Osteocyte (in vitro differentiated cells): ENCODE data around the gene CSMD2. TPM values are rescaled to one million over a fixed set of nuclear protein-coding genes. Genes with fewer than 3 reads are reported as not detected.
A peak's percentile ranks its signal among the peaks of the same experiment; 100 is the strongest.

ENCODE experiments used
- DNase-seq: peaks from one replicate; pipeline ENCODE4 v3.0.0; 2021; ENCODE audit warnings: mixed read lengths; ENCODE audit not compliant: unreplicated experiment; ENCODE audit errors: extremely low spot score
- H3K27ac Mint-ChIP-seq: one replicate; pipeline ENCODE4 v1.8.0; 2021; ENCODE audit warnings: mild to moderate bottlenecking, mixed read lengths; ENCODE audit not compliant: unreplicated experiment
- H3K27me3 Mint-ChIP-seq: one replicate; pipeline ENCODE4 v1.8.0; 2021; ENCODE audit warnings: mixed read lengths; ENCODE audit not compliant: unreplicated experiment
- H3K36me3 Mint-ChIP-seq: one replicate; pipeline ENCODE4 v1.8.0; 2021; ENCODE audit warnings: mixed read lengths; ENCODE audit not compliant: unreplicated experiment
- H3K4me1 Mint-ChIP-seq: one replicate; pipeline ENCODE4 v1.8.0; 2021; ENCODE audit warnings: mixed read lengths; ENCODE audit not compliant: unreplicated experiment
- H3K4me3 Mint-ChIP-seq: one replicate; pipeline ENCODE4 v1.8.0; 2021; ENCODE audit warnings: mild to moderate bottlenecking, moderate library complexity, mixed read lengths; ENCODE audit not compliant: unreplicated experiment
- H3K9me3 Mint-ChIP-seq: one replicate; pipeline ENCODE4 v1.8.0; 2021; ENCODE audit warnings: mixed read lengths; ENCODE audit not compliant: unreplicated experiment
- total RNA-seq: library from RNA; stranded (reverse); gene quantifications from 2 replicates; pipeline ENCODE4 v1.2.1, GENCODE V29; 2021
- TF ChIP-seq, protein P1 (sequence below): fragments of 200-600 bp; sonication (generic); IDR thresholded peaks from 2 replicates; pipeline ENCODE4 v1.5.0; 2021; ENCODE audit warnings: antibody characterized with exemption, mild to moderate bottlenecking, moderate library complexity

The CSMD2 gene
- total RNA-seq, 1 donor from 2014 or later = not detected

DNA sequence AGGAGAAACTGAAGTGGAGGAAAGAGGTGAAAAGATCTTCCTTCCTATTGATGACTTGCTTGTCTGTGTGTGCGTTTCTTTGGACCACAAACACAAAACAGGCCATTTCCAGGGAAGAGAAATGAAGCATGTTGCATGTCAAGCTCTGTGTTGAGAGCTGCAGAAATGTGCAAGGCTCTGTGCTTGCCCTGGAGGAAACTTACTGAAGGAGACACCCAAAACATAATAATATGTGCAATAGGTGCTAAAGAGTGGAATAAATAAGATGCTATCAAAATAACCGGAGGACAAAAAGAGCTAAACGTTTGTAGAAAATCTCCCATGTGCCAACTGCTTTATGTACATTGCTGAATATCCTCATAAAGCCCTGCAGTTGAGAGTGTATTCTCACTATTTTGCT is 496.3 kb downstream of the CSMD2 start:
- TF ChIP-seq, protein P1, sequence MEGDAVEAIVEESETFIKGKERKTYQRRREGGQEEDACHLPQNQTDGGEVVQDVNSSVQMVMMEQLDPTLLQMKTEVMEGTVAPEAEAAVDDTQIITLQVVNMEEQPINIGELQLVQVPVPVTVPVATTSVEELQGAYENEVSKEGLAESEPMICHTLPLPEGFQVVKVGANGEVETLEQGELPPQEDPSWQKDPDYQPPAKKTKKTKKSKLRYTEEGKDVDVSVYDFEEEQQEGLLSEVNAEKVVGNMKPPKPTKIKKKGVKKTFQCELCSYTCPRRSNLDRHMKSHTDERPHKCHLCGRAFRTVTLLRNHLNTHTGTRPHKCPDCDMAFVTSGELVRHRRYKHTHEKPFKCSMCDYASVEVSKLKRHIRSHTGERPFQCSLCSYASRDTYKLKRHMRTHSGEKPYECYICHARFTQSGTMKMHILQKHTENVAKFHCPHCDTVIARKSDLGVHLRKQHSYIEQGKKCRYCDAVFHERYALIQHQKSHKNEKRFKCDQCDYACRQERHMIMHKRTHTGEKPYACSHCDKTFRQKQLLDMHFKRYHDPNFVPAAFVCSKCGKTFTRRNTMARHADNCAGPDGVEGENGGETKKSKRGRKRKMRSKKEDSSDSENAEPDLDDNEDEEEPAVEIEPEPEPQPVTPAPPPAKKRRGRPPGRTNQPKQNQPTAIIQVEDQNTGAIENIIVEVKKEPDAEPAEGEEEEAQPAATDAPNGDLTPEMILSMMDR = no peak
- H3K4me1 Mint-ChIP-seq = no peaks in the 10 kb centered on the region
- peaks cover 17% of the 10 kb centered on the region for H3K9me3 Mint-ChIP-seq
- H3K36me3 Mint-ChIP-seq = no peaks in the 10 kb centered on the region
- H3K4me3 Mint-ChIP-seq = no peak overlapping the region
- DNase-seq = no peak
- no peaks in the 10 kb centered on the region for H3K27me3 Mint-ChIP-seq
- H3K27ac Mint-ChIP-seq = no peak overlapping the region

DNA sequence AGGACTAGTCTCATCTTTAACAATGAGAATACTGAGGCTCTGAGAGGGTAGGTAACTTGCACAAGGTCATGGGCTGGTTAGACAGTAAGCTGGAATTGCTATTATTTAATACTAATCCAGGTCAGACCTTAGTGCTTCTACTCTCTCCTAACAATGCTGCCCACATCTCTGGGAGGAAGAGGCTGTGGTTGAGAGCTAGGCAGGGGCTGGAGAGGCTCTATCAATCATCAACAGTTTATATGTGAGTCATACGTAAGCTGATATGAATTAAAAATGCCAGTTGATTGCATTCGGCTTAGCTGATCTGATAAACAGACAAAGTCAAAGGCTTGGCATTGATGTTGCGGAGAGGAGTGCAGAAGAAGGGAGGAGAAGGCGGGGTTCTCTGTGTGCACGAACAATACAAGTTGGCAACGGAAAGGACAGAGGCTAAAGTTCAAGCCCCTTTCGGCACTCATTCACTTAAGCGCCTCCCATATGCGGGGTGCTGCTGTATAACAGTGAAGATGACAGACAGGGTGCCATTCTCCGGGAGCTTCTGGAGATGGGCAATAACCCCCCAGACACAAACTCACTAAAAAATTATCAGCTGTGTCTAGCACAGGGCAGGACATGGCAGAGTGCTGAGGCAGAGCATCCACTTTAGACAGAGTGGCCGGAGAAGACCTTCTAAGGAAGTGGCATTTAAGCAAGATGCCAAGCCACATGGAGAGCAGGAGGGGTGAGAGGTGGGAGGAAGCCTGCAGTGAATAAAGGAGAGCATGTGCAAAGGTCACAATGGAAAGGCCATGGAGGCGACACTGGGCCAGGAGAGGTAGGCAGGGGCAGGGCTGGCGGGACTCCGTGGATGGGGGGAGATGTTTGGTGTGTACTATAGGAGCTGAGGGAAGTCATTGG is 497.4 kb downstream of the CSMD2 start:
- no peaks in the 10 kb centered on the region for H3K4me1 Mint-ChIP-seq
- no peaks in the 10 kb centered on the region for H3K36me3 Mint-ChIP-seq
- H3K9me3 Mint-ChIP-seq = peaks cover 11% of the 10 kb centered on the region
- H3K27me3 Mint-ChIP-seq = no peaks in the 10 kb centered on the region
- DNase-seq = peak; percentile 44
- H3K27ac Mint-ChIP-seq = no peak overlapping the region
- TF ChIP-seq, protein P1 = no peak
- H3K4me3 Mint-ChIP-seq = no peak overlapping the region

DNA sequence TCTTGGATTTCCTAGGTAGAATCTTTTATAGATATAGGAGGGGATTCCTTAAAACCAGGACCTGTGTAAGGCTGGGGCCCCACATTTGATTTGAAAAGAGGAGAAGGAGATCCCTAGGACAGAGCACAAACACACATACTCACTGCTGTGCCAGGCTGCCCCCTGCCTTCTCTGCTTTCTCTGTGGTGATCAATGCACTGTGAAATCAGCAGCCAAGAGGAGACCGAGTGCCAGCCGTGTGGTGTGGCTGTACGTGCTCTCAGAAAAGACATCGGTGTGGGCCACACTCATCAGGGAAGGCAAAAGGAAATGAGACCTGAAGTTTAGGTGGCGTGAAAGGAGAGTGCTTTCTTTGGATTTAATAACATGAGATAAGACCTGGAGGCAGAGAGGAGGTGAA is 498.4 kb downstream of the CSMD2 start:
- Mint-ChIP-seq H3K27me3 (no peaks in the 10 kb centered on the region), H3K4me1 (no peaks in the 10 kb centered on the region), H3K9me3 (peaks cover 11% of the 10 kb centered on the region), H3K27ac (no peak overlapping the region), H3K4me3 (no peak overlapping the region), H3K36me3 (no peaks in the 10 kb centered on the region)
- peak; percentile 69 for DNase-seq
- TF ChIP-seq, protein P1 = no peak

DNA sequence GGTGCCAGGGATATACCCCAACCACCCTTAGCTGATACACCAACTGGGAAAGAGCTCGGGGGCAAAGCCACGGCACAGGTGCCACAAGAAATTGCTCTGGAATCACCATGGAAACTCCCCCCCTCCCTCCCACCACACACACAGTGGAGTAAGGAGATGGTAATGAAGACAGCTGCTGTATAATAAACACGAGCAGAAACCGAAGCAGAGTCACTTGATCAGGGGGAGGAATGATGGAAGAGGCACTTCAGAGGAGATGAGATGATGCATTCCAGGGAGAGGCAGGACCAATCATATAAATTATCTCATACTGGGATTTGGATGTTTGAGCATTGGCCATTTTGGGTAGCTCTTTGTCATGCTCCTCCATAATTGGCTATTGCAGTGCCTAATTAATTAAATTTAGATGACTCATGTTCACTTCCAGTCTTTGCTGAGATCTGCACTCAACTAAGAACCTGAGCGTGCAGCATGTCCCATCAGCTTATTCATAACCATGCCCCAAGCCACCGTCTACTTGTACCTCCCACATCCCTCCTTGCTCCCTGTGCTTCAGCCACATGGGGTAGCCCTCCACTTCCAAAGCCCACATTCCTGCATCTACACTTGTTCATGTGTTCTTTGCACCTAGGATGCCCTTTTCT is 503.1 kb downstream of the CSMD2 start:
- no peaks in the 10 kb centered on the region for H3K4me1 Mint-ChIP-seq
- no peak overlapping the region for H3K4me3 Mint-ChIP-seq
- no peak overlapping the region for H3K27ac Mint-ChIP-seq
- no peaks in the 10 kb centered on the region for H3K27me3 Mint-ChIP-seq
- H3K9me3 Mint-ChIP-seq = no peaks in the 10 kb centered on the region
- no peak for DNase-seq
- TF ChIP-seq, protein P1 = no peak
- no peaks in the 10 kb centered on the region for H3K36me3 Mint-ChIP-seq

DNA sequence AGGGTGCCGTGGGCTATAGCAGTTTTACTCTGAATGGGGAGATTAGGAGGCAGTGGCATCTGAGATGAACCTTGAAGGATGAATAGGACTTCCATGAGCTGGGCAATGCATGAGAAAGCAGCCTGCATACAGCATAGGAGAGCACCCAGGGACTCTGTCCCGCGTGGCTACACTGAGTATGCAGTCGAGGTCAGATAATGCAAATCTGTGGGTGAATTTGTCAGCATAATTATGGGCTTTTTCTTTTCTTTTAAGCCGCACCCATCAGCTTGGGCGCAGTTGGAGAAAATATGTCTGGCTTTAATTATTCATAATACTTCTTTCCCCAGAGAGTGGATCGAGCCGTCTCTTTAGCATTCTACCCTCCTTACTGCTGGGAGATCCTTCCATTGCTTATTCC is 504.1 kb downstream of the CSMD2 start:
- H3K36me3 Mint-ChIP-seq = no peaks in the 10 kb centered on the region
- TF ChIP-seq, protein P1 = no peak
- DNase-seq = no peak
- no peaks in the 10 kb centered on the region for H3K9me3 Mint-ChIP-seq
- no peak overlapping the region for H3K4me3 Mint-ChIP-seq
- H3K27me3 Mint-ChIP-seq = no peaks in the 10 kb centered on the region
- no peak overlapping the region for H3K27ac Mint-ChIP-seq
- H3K4me1 Mint-ChIP-seq = no peaks in the 10 kb centered on the region
